ENCODE results near the gene NAV3. TPM values are rescaled to one million over a fixed set of nuclear protein-coding genes. Genes with fewer than 3 reads are reported as not detected.

The NAV3 gene, protein sequence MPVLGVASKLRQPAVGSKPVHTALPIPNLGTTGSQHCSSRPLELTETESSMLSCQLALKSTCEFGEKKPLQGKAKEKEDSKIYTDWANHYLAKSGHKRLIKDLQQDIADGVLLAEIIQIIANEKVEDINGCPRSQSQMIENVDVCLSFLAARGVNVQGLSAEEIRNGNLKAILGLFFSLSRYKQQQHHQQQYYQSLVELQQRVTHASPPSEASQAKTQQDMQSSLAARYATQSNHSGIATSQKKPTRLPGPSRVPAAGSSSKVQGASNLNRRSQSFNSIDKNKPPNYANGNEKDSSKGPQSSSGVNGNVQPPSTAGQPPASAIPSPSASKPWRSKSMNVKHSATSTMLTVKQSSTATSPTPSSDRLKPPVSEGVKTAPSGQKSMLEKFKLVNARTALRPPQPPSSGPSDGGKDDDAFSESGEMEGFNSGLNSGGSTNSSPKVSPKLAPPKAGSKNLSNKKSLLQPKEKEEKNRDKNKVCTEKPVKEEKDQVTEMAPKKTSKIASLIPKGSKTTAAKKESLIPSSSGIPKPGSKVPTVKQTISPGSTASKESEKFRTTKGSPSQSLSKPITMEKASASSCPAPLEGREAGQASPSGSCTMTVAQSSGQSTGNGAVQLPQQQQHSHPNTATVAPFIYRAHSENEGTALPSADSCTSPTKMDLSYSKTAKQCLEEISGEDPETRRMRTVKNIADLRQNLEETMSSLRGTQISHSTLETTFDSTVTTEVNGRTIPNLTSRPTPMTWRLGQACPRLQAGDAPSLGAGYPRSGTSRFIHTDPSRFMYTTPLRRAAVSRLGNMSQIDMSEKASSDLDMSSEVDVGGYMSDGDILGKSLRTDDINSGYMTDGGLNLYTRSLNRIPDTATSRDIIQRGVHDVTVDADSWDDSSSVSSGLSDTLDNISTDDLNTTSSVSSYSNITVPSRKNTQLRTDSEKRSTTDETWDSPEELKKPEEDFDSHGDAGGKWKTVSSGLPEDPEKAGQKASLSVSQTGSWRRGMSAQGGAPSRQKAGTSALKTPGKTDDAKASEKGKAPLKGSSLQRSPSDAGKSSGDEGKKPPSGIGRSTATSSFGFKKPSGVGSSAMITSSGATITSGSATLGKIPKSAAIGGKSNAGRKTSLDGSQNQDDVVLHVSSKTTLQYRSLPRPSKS (N-terminal part only)
- polyA plus RNA-seq (35.5 and 36.9 TPM in 2 replicates), polyA minus RNA-seq (199 and 236 TPM in 2 replicates)

DNA sequence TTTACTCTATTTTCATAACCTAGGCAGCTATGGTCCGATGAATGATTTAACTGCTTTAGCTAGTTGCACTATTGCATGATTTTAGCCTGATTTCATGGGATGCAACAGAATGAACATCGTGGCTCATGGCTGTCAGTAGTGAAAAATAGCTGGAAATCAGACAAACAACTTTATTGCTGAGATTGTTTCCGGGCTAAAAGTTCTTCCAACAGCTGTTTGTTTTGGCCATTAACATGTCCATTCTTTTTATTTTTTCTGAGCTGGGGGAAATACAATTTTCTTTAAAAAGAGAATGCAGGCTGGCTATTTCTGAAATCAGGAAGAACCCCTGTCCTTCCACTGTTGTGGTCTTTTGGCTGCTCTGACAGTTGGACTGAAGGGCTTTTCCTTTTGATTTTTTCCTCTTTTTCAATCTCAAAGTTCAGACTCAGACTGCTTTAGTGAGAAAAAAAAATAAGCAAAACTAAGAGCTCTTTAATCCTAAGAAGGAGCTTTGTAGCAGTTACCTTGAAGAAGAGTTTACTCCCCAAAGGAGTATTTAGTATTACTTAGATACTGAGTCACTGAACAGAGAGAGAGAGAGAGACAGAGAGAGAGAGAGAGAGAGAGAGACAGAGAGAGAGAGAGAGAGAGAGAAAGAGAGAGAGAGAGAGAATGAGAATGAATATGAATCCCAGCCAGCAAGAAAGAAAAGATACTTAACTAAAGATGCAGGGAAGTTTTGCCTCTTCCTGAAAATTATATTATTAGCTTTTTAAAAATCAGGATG is at the start of gene NAV3:
Gene NAV3 (plus strand): TSS at position 312 of the 769 bp plus-strand sequence. CDS start 568 bp downstream, outside the sequence.
- no peaks in the 10 kb centered on the region for H3K27me3 ChIP-seq (ENCODE audit: insufficient read depth, low read depth, low read length)
- no peak within 1 kb of the TSS for H3K9ac ChIP-seq (ENCODE audit: low read length)
- H3K27ac ChIP-seq (ENCODE audit: low read length) = no peak within 1 kb of the TSS
- no peaks in the 10 kb centered on the region for H3K79me2 ChIP-seq (replicated peaks; ENCODE audit: insufficient read depth, low read length)
- no peak within 1 kb of the TSS for H2AFZ ChIP-seq (ENCODE audit: low read depth, low read length)
- H3K9me3 ChIP-seq (ENCODE audit: low read length) = no peaks in the 10 kb centered on the region
- H3K9me2 ChIP-seq (ENCODE audit: insufficient read depth, low read length) = no peaks in the 10 kb centered on the region
- H3F3A ChIP-seq (ENCODE audit: insufficient read depth, low read length, poor library complexity, severe bottlenecking) = no peaks in the 10 kb centered on the region
- no peaks in the 10 kb centered on the region for H3K36me3 ChIP-seq (ENCODE audit: insufficient read depth, low read length)
- no peak within 1 kb of the TSS for H3K4me3 ChIP-seq (ENCODE audit: low read length)
- no peak within 1 kb of the TSS for H3K4me2 ChIP-seq (ENCODE audit: low read length)
- TF ChIP-seq MXI1 (conservative IDR thresholded peaks at IDR 0.05; ENCODE audit: poor library complexity, severe bottlenecking) = no peak
- no peak for TF ChIP-seq POLR2AphosphoS5 (IDR thresholded peaks at IDR 0.05)
- no peak for TF ChIP-seq RAD21 (conservative IDR thresholded peaks at IDR 0.05)
- TF ChIP-seq SMC3 (conservative IDR thresholded peaks at IDR 0.05; ENCODE audit: poor library complexity) = no peak
- no peak for TF ChIP-seq EP300 (conservative IDR thresholded peaks at IDR 0.05; ENCODE audit: poor library complexity, severe bottlenecking)
- TF ChIP-seq TAF1 (IDR thresholded peaks at IDR 0.05; ENCODE audit: low read depth) = no peak
- H4K20me1 ChIP-seq (ENCODE audit: insufficient read depth) = no peaks in the 10 kb centered on the region

- H3K4me3 ChIP-seq (ENCODE audit: low read length) = no peak overlapping the region
- H3K27ac ChIP-seq (ENCODE audit: low read length) = no peak overlapping the region
- H3K9me2 ChIP-seq (ENCODE audit: insufficient read depth, low read length) = no peaks in the 10 kb centered on the region
- no peaks in the 10 kb centered on the region for H3K36me3 ChIP-seq (ENCODE audit: insufficient read depth, low read length)
- no peaks in the 10 kb centered on the region for H3K79me2 ChIP-seq (replicated peaks; ENCODE audit: insufficient read depth, low read length)
- no peak overlapping the region for H2AFZ ChIP-seq (ENCODE audit: low read depth, low read length)
- no peaks in the 10 kb centered on the region for H3K9me3 ChIP-seq (ENCODE audit: low read length)
- TF ChIP-seq EP300 (conservative IDR thresholded peaks at IDR 0.05; ENCODE audit: poor library complexity, severe bottlenecking) = no peak
- H3K4me2 ChIP-seq (ENCODE audit: low read length) = no peak overlapping the region
- no peak overlapping the region for H3K9ac ChIP-seq (ENCODE audit: low read length)
- H4K20me1 ChIP-seq (ENCODE audit: insufficient read depth) = no peaks in the 10 kb centered on the region
- no peaks in the 10 kb centered on the region for H3K27me3 ChIP-seq (ENCODE audit: insufficient read depth, low read depth, low read length)
- no peaks in the 10 kb centered on the region for H3F3A ChIP-seq (ENCODE audit: insufficient read depth, low read length, poor library complexity, severe bottlenecking)
These were observed 48.7 kb upstream of the NAV3 start for GRCh38 chr12:77782034-77782433.

- Histone ChIP-seq H3K79me2 (replicated peaks; ENCODE audit: insufficient read depth, low read length) (no peaks in the 10 kb centered on the region), H3K9me3 (ENCODE audit: low read length) (no peaks in the 10 kb centered on the region), H3K4me2 (ENCODE audit: low read length) (no peak overlapping the region), H3K9ac (ENCODE audit: low read length) (no peak overlapping the region), H3K36me3 (ENCODE audit: insufficient read depth, low read length) (no peaks in the 10 kb centered on the region), H3K27ac (ENCODE audit: low read length) (no peak overlapping the region), H2AFZ (ENCODE audit: low read depth, low read length) (no peak overlapping the region), H3K4me3 (ENCODE audit: low read length) (no peak overlapping the region), H3K9me2 (ENCODE audit: insufficient read depth, low read length) (no peaks in the 10 kb centered on the region), H3K27me3 (ENCODE audit: insufficient read depth, low read depth, low read length) (no peaks in the 10 kb centered on the region), H3F3A (ENCODE audit: insufficient read depth, low read length, poor library complexity, severe bottlenecking) (no peaks in the 10 kb centered on the region), H4K20me1 (ENCODE audit: insufficient read depth) (no peaks in the 10 kb centered on the region)
- no peak for TF ChIP-seq EZH2 (IDR thresholded peaks at IDR 0.05; ENCODE audit: borderline replicate concordance, insufficient read depth, low read length, poor library complexity, severe bottlenecking)
- TF ChIP-seq POLR2AphosphoS5 (IDR thresholded peaks at IDR 0.05) = no peak
- TF ChIP-seq RAD21 (conservative IDR thresholded peaks at IDR 0.05) = no peak
- TF ChIP-seq TAF1 (IDR thresholded peaks at IDR 0.05; ENCODE audit: low read depth) = no peak
- no peak for TF ChIP-seq EP300 (conservative IDR thresholded peaks at IDR 0.05; ENCODE audit: poor library complexity, severe bottlenecking)
- TF ChIP-seq, protein P1, sequence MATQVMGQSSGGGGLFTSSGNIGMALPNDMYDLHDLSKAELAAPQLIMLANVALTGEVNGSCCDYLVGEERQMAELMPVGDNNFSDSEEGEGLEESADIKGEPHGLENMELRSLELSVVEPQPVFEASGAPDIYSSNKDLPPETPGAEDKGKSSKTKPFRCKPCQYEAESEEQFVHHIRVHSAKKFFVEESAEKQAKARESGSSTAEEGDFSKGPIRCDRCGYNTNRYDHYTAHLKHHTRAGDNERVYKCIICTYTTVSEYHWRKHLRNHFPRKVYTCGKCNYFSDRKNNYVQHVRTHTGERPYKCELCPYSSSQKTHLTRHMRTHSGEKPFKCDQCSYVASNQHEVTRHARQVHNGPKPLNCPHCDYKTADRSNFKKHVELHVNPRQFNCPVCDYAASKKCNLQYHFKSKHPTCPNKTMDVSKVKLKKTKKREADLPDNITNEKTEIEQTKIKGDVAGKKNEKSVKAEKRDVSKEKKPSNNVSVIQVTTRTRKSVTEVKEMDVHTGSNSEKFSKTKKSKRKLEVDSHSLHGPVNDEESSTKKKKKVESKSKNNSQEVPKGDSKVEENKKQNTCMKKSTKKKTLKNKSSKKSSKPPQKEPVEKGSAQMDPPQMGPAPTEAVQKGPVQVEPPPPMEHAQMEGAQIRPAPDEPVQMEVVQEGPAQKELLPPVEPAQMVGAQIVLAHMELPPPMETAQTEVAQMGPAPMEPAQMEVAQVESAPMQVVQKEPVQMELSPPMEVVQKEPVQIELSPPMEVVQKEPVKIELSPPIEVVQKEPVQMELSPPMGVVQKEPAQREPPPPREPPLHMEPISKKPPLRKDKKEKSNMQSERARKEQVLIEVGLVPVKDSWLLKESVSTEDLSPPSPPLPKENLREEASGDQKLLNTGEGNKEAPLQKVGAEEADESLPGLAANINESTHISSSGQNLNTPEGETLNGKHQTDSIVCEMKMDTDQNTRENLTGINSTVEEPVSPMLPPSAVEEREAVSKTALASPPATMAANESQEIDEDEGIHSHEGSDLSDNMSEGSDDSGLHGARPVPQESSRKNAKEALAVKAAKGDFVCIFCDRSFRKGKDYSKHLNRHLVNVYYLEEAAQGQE (IDR thresholded peaks at IDR 0.05; ENCODE audit: borderline replicate concordance) = no peak
- TF ChIP-seq SMC3 (conservative IDR thresholded peaks at IDR 0.05; ENCODE audit: poor library complexity) = no peak
- no peak for TF ChIP-seq MXI1 (conservative IDR thresholded peaks at IDR 0.05; ENCODE audit: poor library complexity, severe bottlenecking)
- TF ChIP-seq, protein P2, sequence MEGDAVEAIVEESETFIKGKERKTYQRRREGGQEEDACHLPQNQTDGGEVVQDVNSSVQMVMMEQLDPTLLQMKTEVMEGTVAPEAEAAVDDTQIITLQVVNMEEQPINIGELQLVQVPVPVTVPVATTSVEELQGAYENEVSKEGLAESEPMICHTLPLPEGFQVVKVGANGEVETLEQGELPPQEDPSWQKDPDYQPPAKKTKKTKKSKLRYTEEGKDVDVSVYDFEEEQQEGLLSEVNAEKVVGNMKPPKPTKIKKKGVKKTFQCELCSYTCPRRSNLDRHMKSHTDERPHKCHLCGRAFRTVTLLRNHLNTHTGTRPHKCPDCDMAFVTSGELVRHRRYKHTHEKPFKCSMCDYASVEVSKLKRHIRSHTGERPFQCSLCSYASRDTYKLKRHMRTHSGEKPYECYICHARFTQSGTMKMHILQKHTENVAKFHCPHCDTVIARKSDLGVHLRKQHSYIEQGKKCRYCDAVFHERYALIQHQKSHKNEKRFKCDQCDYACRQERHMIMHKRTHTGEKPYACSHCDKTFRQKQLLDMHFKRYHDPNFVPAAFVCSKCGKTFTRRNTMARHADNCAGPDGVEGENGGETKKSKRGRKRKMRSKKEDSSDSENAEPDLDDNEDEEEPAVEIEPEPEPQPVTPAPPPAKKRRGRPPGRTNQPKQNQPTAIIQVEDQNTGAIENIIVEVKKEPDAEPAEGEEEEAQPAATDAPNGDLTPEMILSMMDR (IDR thresholded peaks at IDR 0.05; ENCODE audit: poor library complexity, severe bottlenecking) = no peak
These were observed 47.9 kb upstream of the NAV3 start for GRCh38 chr12:77782766-77783165.

All from neural cell (in vitro differentiated cells).